Measurements from ENCODE around the gene LMO4.

DNA sequence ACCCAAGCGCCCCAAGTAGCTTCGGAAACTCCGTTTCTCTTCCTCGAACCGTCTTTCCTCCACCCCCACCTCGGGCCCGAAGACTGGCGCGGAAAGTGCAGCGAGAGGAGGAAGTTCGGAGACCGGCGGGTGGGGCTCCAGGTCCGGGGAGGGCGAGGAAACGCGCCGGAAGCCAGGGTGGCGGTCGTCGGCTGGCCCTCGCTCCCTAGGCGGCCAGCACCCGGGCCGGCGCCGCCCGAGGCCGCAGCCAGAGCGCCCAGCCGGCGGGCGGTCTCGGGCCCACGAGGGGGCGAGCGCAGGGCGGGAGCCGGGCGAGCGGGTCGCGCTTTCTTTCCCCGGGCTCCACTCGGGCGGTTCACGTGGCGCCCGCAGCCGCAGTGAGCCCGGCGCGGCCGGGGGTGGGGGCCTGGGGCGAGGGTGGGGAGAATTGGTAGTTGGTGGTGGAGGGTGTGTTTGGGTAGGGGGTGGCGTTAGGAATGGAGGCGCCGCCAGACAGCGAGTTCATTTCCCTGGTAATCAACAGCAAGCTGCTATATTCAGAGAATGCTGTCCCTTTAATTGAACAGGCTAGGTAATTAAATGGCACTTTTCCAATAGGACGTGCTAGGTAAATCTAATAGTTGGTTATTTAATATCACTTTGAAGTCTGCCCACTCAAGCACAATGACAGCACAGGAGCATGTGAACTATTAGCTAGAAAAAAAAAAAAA, 6.7 kb downstream of the LMO4 start:
- TF ChIP-seq, protein P1, sequence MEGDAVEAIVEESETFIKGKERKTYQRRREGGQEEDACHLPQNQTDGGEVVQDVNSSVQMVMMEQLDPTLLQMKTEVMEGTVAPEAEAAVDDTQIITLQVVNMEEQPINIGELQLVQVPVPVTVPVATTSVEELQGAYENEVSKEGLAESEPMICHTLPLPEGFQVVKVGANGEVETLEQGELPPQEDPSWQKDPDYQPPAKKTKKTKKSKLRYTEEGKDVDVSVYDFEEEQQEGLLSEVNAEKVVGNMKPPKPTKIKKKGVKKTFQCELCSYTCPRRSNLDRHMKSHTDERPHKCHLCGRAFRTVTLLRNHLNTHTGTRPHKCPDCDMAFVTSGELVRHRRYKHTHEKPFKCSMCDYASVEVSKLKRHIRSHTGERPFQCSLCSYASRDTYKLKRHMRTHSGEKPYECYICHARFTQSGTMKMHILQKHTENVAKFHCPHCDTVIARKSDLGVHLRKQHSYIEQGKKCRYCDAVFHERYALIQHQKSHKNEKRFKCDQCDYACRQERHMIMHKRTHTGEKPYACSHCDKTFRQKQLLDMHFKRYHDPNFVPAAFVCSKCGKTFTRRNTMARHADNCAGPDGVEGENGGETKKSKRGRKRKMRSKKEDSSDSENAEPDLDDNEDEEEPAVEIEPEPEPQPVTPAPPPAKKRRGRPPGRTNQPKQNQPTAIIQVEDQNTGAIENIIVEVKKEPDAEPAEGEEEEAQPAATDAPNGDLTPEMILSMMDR (IDR thresholded peaks at IDR 0.05; ENCODE audit: insufficient read depth, low read length, poor library complexity, severe bottlenecking): no peak
- no peak for TF ChIP-seq EZH2phosphoT487 (conservative IDR thresholded peaks at IDR 0.05; ENCODE audit: low read length)
